Vagina (tissue), 2 donors: ENCODE results near the gene PNKD.
"Not testable (repeated sequence)": the region's sequence is repeated elsewhere in the genome, so short reads cannot be mapped to it uniquely, and the experiment has no call there.

Experiments
- POLR2A ChIP-seq, 2 donors: fragments of 450-650 bp; IDR thresholded peaks; one replicate each; pipeline ENCODE4 v1.6.1; 2017; ENCODE audit warnings: antibody characterized with exemption in 2 of 2, mild to moderate bottlenecking in 2 of 2, moderate library complexity in 2 of 2
- POLR2AphosphoS5 ChIP-seq, 2 donors: sonication (generic); formaldehyde crosslinking; IDR thresholded peaks; one replicate each; pipeline ENCODE4 v1.9.0; 2017; ENCODE audit warnings: antibody characterized with exemption in 2 of 2, mild to moderate bottlenecking in 2 of 2, low read depth in 1 of 2; ENCODE audit not compliant: insufficient read depth in 1 of 2
- TF ChIP-seq, protein P1 (sequence below), 3 experiments: fragments of 450-650 bp in 2 of 3; fragments of 200-600 bp in 1 of 3; sonication (generic) in 1 of 3; IDR thresholded peaks; one replicate each; pipeline ENCODE4 v1.5.1; 2017 to 2019; ENCODE audit warnings: antibody characterized with exemption in 3 of 3, mild to moderate bottlenecking in 2 of 3, moderate library complexity in 2 of 3

DNA sequence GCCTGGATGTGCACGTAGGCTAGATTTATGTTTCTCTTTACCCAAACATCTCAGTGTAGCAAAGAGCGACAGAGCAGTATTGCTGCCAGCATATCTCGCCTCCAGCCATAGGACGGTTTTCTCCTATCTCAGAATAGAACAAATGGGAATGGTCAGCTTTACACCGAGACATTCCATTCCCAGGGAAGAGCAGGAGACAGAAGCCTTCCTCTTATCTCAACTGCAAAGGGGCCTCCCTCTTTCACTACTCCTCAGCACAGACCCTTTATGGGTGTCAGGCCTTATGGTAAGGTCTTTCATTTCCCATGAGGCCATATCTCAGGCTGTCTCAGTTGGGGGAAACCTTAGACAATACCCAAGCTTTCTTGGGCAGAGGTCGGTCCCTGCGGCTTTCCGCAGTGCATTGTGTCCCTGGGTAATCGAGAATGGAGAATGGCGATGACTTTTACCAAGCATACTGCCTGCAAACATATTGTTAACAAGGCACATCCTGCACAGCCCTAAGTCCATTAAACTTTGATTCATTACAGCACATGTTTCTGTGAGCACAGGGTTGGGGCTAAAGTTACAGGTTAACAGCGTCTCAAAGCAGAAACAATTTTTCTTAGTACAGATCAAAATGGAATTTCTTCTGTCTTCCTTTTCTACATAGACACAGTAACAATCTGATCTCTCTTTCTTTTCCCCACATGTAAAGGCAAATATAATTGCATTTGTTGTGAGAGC, 41.4 kb downstream of the PNKD start:
- TF ChIP-seq, protein P1, sequence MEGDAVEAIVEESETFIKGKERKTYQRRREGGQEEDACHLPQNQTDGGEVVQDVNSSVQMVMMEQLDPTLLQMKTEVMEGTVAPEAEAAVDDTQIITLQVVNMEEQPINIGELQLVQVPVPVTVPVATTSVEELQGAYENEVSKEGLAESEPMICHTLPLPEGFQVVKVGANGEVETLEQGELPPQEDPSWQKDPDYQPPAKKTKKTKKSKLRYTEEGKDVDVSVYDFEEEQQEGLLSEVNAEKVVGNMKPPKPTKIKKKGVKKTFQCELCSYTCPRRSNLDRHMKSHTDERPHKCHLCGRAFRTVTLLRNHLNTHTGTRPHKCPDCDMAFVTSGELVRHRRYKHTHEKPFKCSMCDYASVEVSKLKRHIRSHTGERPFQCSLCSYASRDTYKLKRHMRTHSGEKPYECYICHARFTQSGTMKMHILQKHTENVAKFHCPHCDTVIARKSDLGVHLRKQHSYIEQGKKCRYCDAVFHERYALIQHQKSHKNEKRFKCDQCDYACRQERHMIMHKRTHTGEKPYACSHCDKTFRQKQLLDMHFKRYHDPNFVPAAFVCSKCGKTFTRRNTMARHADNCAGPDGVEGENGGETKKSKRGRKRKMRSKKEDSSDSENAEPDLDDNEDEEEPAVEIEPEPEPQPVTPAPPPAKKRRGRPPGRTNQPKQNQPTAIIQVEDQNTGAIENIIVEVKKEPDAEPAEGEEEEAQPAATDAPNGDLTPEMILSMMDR (IDR thresholded peaks at IDR 0.05): not testable (repeated sequence)
- not testable (repeated sequence) for TF ChIP-seq POLR2AphosphoS5 (IDR thresholded peaks at IDR 0.05; ENCODE audit: insufficient read depth in 1 of 2, low read depth in 1 of 2); POLR2A (IDR thresholded peaks at IDR 0.05)
